Prostate gland (tissue), 2 donors: ENCODE measurements around the gene ABCC9. TPM values are rescaled to one million over a fixed set of nuclear protein-coding genes. Genes with fewer than 3 reads are reported as not detected.

Source experiments
- DNase-seq: peaks from one replicate; pipeline ENCODE4 v3.0.0-alpha.2; 2019; ENCODE audit warnings: low spot score
- H3K27ac ChIP-seq, 2 donors: fragments of 200-600 bp; sonication (generic); 2 replicates each; pipeline ENCODE4 v1.5.1; 2017 to 2019
- H3K27me3 ChIP-seq: fragments of 200-600 bp; sonication (generic); replicated peaks from 2 replicates; pipeline ENCODE4 v1.5.1; 2019; ENCODE audit not compliant: insufficient read depth
- H3K36me3 ChIP-seq, 2 donors: fragments of 200-600 bp; sonication (generic); 1 replicate in 1 of 2; 2 replicates in 1 of 2; pipeline versions ENCODE4 v1.5.1 to v1.8.1; 2017 to 2019
- H3K4me1 ChIP-seq: fragments of 200-600 bp; sonication (generic); replicated peaks from 2 replicates; pipeline ENCODE4 v1.5.1; 2019
- H3K4me3 ChIP-seq, 2 donors: fragments of 200-600 bp; sonication (generic); 2 replicates each; pipeline ENCODE4 v1.5.1; 2017 to 2019
- H3K9me3 ChIP-seq: fragments of 200-600 bp; sonication (generic); 2 replicates; pipeline ENCODE4 v1.5.1; 2017
- CTCF ChIP-seq, 4 experiments: fragments of 200-600 bp in 2 of 4; fragments of 450-650 bp in 2 of 4; sonication (generic) in 2 of 4; IDR thresholded peaks; 1 replicate in 3 of 4; 2 replicates in 1 of 4; pipeline ENCODE4 v1.5.1; 2016 to 2019; ENCODE audit warnings: antibody characterized with exemption in 4 of 4, mild to moderate bottlenecking in 2 of 4, moderate library complexity in 2 of 4
- POLR2A ChIP-seq: fragments of 450-650 bp; IDR thresholded peaks from one replicate; pipeline ENCODE4 v1.6.1; 2016; ENCODE audit warnings: antibody characterized with exemption, mild to moderate bottlenecking
- POLR2AphosphoS5 ChIP-seq: sonication (generic); formaldehyde crosslinking; IDR thresholded peaks from one replicate; pipeline ENCODE4 v1.6.1; 2017; ENCODE audit warnings: antibody characterized with exemption
- WGBS: methylation state at CpG from one replicate; pipeline ENCODE4 v1.1.5; 2018; 5-methylcytosine and 5-hydroxymethylcytosine counted together
- intact Hi-C: fragments of 100-400 bp; cut with DNase I; formaldehyde crosslinking; loops from one replicate; pipeline ENCODE4 v1.14.2; 2022
- small RNA-seq, 2 donors: library from RNA; depleted of rRNA; stranded (forward); fragments of <200 nt; gene quantifications; one replicate each; pipeline ENCODE3, GENCODE V24; 2016
- total RNA-seq, 2 donors: library from RNA; depleted of rRNA; stranded (reverse); fragments of >200 nt; gene quantifications; one replicate each; pipeline ENCODE4 v1.1.0, GENCODE V29; 2016

ABCC9 gene
- total RNA-seq, 2 donors from 2014 or later = 6.1 to 10.5 TPM

GRCh38 chr12:21759737-21760136, 181.5 kb downstream of the ABCC9 start:
- H3K9me3 ChIP-seq = no peaks in the 10 kb centered on the region
- H3K27ac ChIP-seq = no peak overlapping the region
- WGBS = 97% methylated on average over 5 of the region's 5 CpGs
- no peaks in the 10 kb centered on the region for H3K27me3 ChIP-seq
- intact Hi-C loops = no loop called here
- no peak for TF ChIP-seq POLR2A
- TF ChIP-seq POLR2AphosphoS5 = no peak
- TF ChIP-seq CTCF (IDR thresholded peaks at IDR 0.05) = no peak
- DNase-seq = no peak
- H3K4me3 ChIP-seq = no peak overlapping the region
- H3K4me1 ChIP-seq = no peaks in the 10 kb centered on the region
- H3K36me3 ChIP-seq = no peaks in the 10 kb centered on the region

DNA sequence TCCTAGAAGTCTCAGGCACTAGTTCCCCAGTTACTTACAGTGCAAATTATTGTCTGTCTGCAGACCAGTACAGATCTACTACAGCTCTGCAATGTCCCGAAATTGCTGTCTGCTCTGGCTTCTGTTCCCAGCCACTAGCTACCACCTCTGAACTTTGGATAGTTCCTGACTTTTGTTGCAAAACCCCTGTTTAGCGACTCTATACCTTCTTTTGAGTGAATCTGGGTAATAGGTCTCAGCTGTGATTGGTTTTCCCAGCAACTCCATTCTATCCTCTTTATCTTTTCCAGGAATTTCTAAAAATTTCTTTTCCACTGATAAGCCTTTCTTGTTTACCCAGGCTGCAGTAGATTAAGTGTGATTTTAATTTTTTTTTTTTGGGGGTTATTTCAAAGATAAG, 183.5 kb downstream of the ABCC9 start:
- no peak for DNase-seq
- Histone ChIP-seq H3K4me3 (no peak overlapping the region), H3K4me1 (no peaks in the 10 kb centered on the region), H3K27me3 (no peaks in the 10 kb centered on the region), H3K27ac (no peak overlapping the region), H3K9me3 (no peaks in the 10 kb centered on the region), H3K36me3 (no peaks in the 10 kb centered on the region)
- intact Hi-C loops = no loop called here
- 85% methylated on average over 2 of the region's 2 CpGs for WGBS
- TF ChIP-seq POLR2AphosphoS5 = no peak
- no peak for TF ChIP-seq CTCF (IDR thresholded peaks at IDR 0.05)
- no peak for TF ChIP-seq POLR2A

GRCh38 chr12:21756699-21757098, 184.5 kb downstream of the ABCC9 start:
- H3K9me3 ChIP-seq = no peaks in the 10 kb centered on the region
- no peak overlapping the region for H3K4me3 ChIP-seq
- intact Hi-C loops = no loop called here
- no peak for DNase-seq
- H3K4me1 ChIP-seq = no peaks in the 10 kb centered on the region
- 79% methylated on average over 4 of the region's 4 CpGs for WGBS
- H3K27me3 ChIP-seq = no peaks in the 10 kb centered on the region
- H3K36me3 ChIP-seq = no peaks in the 10 kb centered on the region
- H3K27ac ChIP-seq = no peak overlapping the region
- TF ChIP-seq POLR2AphosphoS5 (no peak), POLR2A (no peak), CTCF (IDR thresholded peaks at IDR 0.05) (no peak)

GRCh38 chr12:21751517-21751916, 189.7 kb downstream of the ABCC9 start:
- no peak for TF ChIP-seq POLR2A
- no peaks in the 10 kb centered on the region for H3K36me3 ChIP-seq
- H3K27me3 ChIP-seq = no peaks in the 10 kb centered on the region
- H3K4me3 ChIP-seq = no peak overlapping the region
- no peaks in the 10 kb centered on the region for H3K4me1 ChIP-seq
- intact Hi-C loops = no loop called here
- peak overlapping the region in 1 of 2 donors; percentile 11 for H3K27ac ChIP-seq
- WGBS = 9% methylated on average over 4 of the region's 4 CpGs
- peak; percentile 13 for DNase-seq
- H3K9me3 ChIP-seq = no peaks in the 10 kb centered on the region

Small RNAs within 50 kb of the gene (small RNA-seq; reads per million reads assigned to genes)
- 0 reads per million in 2 donors for gene AC008250.2

Other genes starting within 250 kb of the ABCC9 start
- gene KCNJ8, start 166.7 kb downstream of the ABCC9 start, total RNA-seq = 10 to 100 TPM in 1 of 2 donors, 1 to 10 TPM in 1; 9.2 to 10.3 TPM
- 10 to 100 TPM; 45.4 to 87.0 TPM for gene CMAS, start 104.8 kb upstream of the ABCC9 start, total RNA-seq